SK-N-SH (cell line): ENCODE data around the gene CELSR3.

Source experiments
- CHD2 ChIP-seq: fragments of 150-350 bp; IDR thresholded peaks from 2 replicates; pipeline ENCODE4 v1.6.1; 2018; ENCODE audit warnings: low read length; ENCODE audit not compliant: partially characterized antibody
- ELF1 ChIP-seq: IDR thresholded peaks from 2 replicates; pipeline ENCODE4 v1.4.0; 2012
- FOXM1 ChIP-seq: IDR thresholded peaks from 2 replicates; pipeline ENCODE4 v1.4.0; 2012; ENCODE audit warnings: low read depth, mild to moderate bottlenecking
- POLR2AphosphoS5 ChIP-seq: IDR thresholded peaks from 2 replicates; pipeline ENCODE4 v1.6.1; 2012; ENCODE audit warnings: low read depth, low read length
- RFX5 ChIP-seq: IDR thresholded peaks from 2 replicates; pipeline ENCODE4 v1.6.1; 2012; ENCODE audit warnings: mild to moderate bottlenecking, improper control_type of control experiment, low read length
- SIN3A ChIP-seq: IDR thresholded peaks from 2 replicates; pipeline ENCODE4 v1.6.1; 2012; ENCODE audit warnings: low read depth, mild to moderate bottlenecking, low read length, moderate library complexity, borderline replicate concordance
- TAF1 ChIP-seq: IDR thresholded peaks from 2 replicates; pipeline ENCODE4 v1.6.1; 2012; ENCODE audit warnings: low read depth, mild to moderate bottlenecking, low read length, moderate library complexity, borderline replicate concordance
- TF ChIP-seq, protein P1 (sequence below): fragments of 200-600 bp; sonication (generic); IDR thresholded peaks from 2 replicates; pipeline ENCODE4 v1.6.1; 2017; ENCODE audit warnings: antibody characterized with exemption, mild to moderate bottlenecking, moderate library complexity
- TF ChIP-seq, protein P2 (sequence below): IDR thresholded peaks from 2 replicates; pipeline ENCODE4; 2012

GRCh38 chr3:48655063-48655462, 7.6 kb downstream of the CELSR3 start:
- no peak for TF ChIP-seq FOXM1
- TF ChIP-seq, protein P1, sequence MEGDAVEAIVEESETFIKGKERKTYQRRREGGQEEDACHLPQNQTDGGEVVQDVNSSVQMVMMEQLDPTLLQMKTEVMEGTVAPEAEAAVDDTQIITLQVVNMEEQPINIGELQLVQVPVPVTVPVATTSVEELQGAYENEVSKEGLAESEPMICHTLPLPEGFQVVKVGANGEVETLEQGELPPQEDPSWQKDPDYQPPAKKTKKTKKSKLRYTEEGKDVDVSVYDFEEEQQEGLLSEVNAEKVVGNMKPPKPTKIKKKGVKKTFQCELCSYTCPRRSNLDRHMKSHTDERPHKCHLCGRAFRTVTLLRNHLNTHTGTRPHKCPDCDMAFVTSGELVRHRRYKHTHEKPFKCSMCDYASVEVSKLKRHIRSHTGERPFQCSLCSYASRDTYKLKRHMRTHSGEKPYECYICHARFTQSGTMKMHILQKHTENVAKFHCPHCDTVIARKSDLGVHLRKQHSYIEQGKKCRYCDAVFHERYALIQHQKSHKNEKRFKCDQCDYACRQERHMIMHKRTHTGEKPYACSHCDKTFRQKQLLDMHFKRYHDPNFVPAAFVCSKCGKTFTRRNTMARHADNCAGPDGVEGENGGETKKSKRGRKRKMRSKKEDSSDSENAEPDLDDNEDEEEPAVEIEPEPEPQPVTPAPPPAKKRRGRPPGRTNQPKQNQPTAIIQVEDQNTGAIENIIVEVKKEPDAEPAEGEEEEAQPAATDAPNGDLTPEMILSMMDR = no peak
- no peak for TF ChIP-seq RFX5
- TF ChIP-seq, protein P2, sequence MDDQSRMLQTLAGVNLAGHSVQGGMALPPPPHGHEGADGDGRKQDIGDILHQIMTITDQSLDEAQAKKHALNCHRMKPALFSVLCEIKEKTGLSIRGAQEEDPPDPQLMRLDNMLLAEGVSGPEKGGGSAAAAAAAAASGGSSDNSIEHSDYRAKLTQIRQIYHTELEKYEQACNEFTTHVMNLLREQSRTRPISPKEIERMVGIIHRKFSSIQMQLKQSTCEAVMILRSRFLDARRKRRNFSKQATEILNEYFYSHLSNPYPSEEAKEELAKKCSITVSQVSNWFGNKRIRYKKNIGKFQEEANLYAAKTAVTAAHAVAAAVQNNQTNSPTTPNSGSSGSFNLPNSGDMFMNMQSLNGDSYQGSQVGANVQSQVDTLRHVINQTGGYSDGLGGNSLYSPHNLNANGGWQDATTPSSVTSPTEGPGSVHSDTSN = no peak
- TF ChIP-seq CHD2 = no peak
- no peak for TF ChIP-seq ELF1
- no peak for TF ChIP-seq POLR2AphosphoS5
- TF ChIP-seq TAF1 = no peak
- TF ChIP-seq SIN3A = no peak
